GM18520 (cell line): ENCODE measurements around the gene DCAF7.

ENCODE experiments used
- ATAC-seq: cut with Tn5 transposase; IDR thresholded peaks from one replicate; pipeline ENCODE4 v1.9.1; 2021; ENCODE audit not compliant: unreplicated experiment

DCAF7 gene

GRCh38 chr17:63543822-63544420 lies 6.4 kb upstream of the DCAF7 start:
- no peak for ATAC-seq

GRCh38 chr17:63544467-63545301 lies 5.6 kb upstream of the DCAF7 start:
- ATAC-seq: no peak

GRCh38 chr17:63546308-63547082 lies 3.8 kb upstream of the DCAF7 start:
- no peak for ATAC-seq

GRCh38 chr17:63547083-63547523 lies 3.2 kb upstream of the DCAF7 start:
- ATAC-seq: no peak

- ATAC-seq: no peak
These were observed 860 bp upstream of the DCAF7 start for GRCh38 chr17:63549289-63549945.

GRCh38 chr17:63550817-63551639 lies 751 bp downstream of the DCAF7 start:
- no peak for ATAC-seq

- ATAC-seq: no peak
These were observed 1.9 kb downstream of the DCAF7 start for GRCh38 chr17:63552211-63552610.

GRCh38 chr17:63555500-63556156 lies 5.4 kb downstream of the DCAF7 start:
- ATAC-seq: no peak

- no peak for ATAC-seq
These were observed 7.1 kb downstream of the DCAF7 start for GRCh38 chr17:63557416-63557815.

- ATAC-seq: no peak
These were observed 8.2 kb downstream of the DCAF7 start for GRCh38 chr17:63558441-63558840.

GRCh38 chr17:63561819-63562218 lies 11.5 kb downstream of the DCAF7 start:
- no peak for ATAC-seq

- ATAC-seq: no peak
These were observed 13.1 kb downstream of the DCAF7 start for GRCh38 chr17:63563339-63563738.

- no peak for ATAC-seq
These were observed 14.3 kb downstream of the DCAF7 start for GRCh38 chr17:63564562-63564961.

- no peak for ATAC-seq
These were observed 17.0 kb downstream of the DCAF7 start for GRCh38 chr17:63567229-63567628.

- ATAC-seq: no peak
These were observed 18.3 kb downstream of the DCAF7 start for GRCh38 chr17:63568563-63568962.

GRCh38 chr17:63571632-63572310 lies 21.5 kb downstream of the DCAF7 start:
- ATAC-seq: no peak

GRCh38 chr17:63573634-63574033 lies 23.4 kb downstream of the DCAF7 start:
- no peak for ATAC-seq

GRCh38 chr17:63578027-63578768 lies 27.9 kb downstream of the DCAF7 start:
- ATAC-seq: no peak

- ATAC-seq: no peak
These were observed 28.5 kb downstream of the DCAF7 start for GRCh38 chr17:63578769-63579111.
